Measurements from ENCODE around the gene GJA3.

The GJA3 gene

GRCh38 chr13:20126541-20127261, 34.2 kb downstream of the GJA3 start:
- DNase-seq, result peak; percentile 39

GRCh38 chr13:20125783-20126165, 35.1 kb downstream of the GJA3 start:
- DNase-seq, result peak; percentile 40

GRCh38 chr13:20125129-20125782, 35.6 kb downstream of the GJA3 start:
- no peak for DNase-seq

- peak; percentile 24 for DNase-seq
Measured at GRCh38 chr13:20124303-20124702, 36.5 kb downstream of the GJA3 start.

GRCh38 chr13:20121159-20121525, 39.7 kb downstream of the GJA3 start:
- DNase-seq, result peak; percentile 26

- DNase-seq, result no peak
Measured at GRCh38 chr13:20119960-20120359, 40.9 kb downstream of the GJA3 start.

GRCh38 chr13:20118268-20119140, 42.3 kb downstream of the GJA3 start:
- peak; percentile 82 for DNase-seq

- DNase-seq, result no peak
Measured at GRCh38 chr13:20116213-20116612, 44.6 kb downstream of the GJA3 start.

GRCh38 chr13:20114066-20114610, 46.7 kb downstream of the GJA3 start:
- DNase-seq, result no peak

GRCh38 chr13:20109037-20109436, 51.8 kb downstream of the GJA3 start:
- DNase-seq, result no peak

- no peak for DNase-seq
Measured at GRCh38 chr13:20106742-20107141, 54.1 kb downstream of the GJA3 start.

- DNase-seq, result no peak
Measured at GRCh38 chr13:20105161-20105689, 55.6 kb downstream of the GJA3 start.

GRCh38 chr13:20102525-20103180, 58.2 kb downstream of the GJA3 start:
- DNase-seq, result no peak

- DNase-seq, result no peak
Measured at GRCh38 chr13:20101467-20102316, 59.2 kb downstream of the GJA3 start.

GRCh38 chr13:20099319-20099718, 61.5 kb downstream of the GJA3 start:
- no peak for DNase-seq

- DNase-seq, result no peak
Measured at GRCh38 chr13:20093951-20094350, 66.9 kb downstream of the GJA3 start.

- no peak for DNase-seq
Measured at GRCh38 chr13:20090349-20090748, 70.5 kb downstream of the GJA3 start.
